GM10266 (cell line): ENCODE data around the gene TCHP.

ENCODE experiments used
- DNase-seq: peaks from one replicate; pipeline ENCODE4 v3.0.0; 2012; ENCODE audit errors: extremely low spot score
- CTCF ChIP-seq: IDR thresholded peaks from 2 replicates; pipeline ENCODE4 v1.5.1; 2012; ENCODE audit warnings: mild to moderate bottlenecking, low read depth; ENCODE audit not compliant: control insufficient read depth, insufficient read depth; ENCODE audit errors: missing control alignments

TCHP gene

GRCh38 chr12:109880043-109880931, 19.8 kb upstream of the TCHP start, which contains the start of gene GLTP:
Gene GLTP (minus strand): TSS chr12:109880541. CDS start chr12:109880374, 167 bp downstream.
- peak; percentile 97 for DNase-seq
- TF ChIP-seq CTCF, result peak; percentile 97

GRCh38 chr12:109880938-109881337, 19.1 kb upstream of the TCHP start:
- TF ChIP-seq CTCF, result no peak
- no peak for DNase-seq

- no peak for TF ChIP-seq CTCF
Observed at GRCh38 chr12:109881752-109882151, 18.3 kb upstream of the TCHP start.

GRCh38 chr12:109883461-109883860, 16.6 kb upstream of the TCHP start:
- no peak for DNase-seq
- TF ChIP-seq CTCF, result no peak

More at GRCh38 chr12:109881752-109882151, 18.3 kb upstream of the TCHP start:
- no peak for DNase-seq

DNA sequence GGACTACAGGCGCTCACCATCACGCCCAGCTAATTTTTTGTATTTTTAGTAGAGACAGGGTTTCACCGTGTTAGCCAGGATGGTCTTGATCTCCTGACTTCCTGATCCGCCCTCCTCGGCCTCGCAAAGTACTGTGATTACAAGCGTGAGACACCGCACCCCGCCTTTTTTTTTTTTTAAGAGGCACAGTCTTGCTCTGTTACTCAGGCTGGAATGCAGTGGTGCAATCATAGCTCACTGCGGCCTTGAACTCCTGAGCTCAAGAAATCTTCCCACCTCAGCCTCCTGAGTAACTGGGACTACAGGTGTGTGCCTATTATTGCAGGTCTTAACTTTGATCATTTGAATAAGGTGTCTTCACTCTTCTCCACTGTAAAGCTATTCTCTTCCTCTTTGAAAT, 14.5 kb upstream of the TCHP start:
- no peak for DNase-seq
- no peak for TF ChIP-seq CTCF

DNA sequence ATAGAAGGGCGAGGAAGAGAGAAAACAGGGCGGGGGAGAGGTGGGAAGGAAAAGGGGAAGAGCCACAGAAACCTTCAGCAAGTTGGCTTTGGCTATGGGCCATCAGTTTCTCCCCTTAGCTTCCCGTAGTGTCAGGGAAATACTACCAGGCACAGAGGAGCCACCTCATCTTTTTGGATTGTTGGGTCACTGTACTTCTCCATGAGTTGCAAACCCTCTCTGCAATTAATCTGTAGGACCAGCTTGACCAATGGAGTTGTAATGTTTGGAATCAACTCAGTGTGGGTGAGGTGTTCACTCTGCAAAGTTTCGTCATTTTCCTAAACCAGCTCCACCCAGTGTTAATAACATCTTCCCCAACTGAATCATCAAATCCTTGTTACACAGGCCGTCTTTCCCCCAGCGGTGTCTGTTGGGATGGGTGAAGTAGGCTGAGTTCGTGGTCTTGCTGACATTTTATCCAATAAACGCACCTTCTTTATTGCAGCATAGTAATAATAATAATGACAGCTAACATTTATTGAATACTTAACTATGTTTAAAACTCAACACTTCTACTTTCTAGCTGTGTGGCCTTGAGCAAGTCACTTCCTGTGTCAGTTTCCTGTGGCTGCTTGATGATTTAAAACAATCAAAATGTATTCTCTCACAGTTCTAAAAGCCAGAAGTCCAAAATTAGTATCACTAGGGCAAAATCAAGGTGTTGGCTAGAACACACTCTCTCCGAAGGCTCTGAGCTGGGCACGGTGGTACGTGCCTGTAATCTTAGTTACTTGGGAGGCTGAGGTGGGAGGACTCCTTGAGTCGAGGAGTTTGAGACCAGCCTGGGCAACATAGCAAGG, 11.7 kb upstream of the TCHP start:
- no peak for DNase-seq
- TF ChIP-seq CTCF, result no peak
